ENCODE data around the gene COL11A2. TPM values are rescaled to one million over a fixed set of nuclear protein-coding genes. Genes with fewer than 3 reads are reported as not detected.
"Not testable (repeated sequence)": the region's sequence is repeated elsewhere in the genome, so short reads cannot be mapped to it uniquely, and the experiment has no call there.

The COL11A2 gene
- total and polyA plus RNA-seq, 2 donors (not counting 3 experiments of a cell fraction or from before 2014, with no cell fraction given): 0.65 to 1.3 TPM

GRCh38 chr6:33151050-33151449 is 41.2 kb downstream of the COL11A2 start:
- Histone ChIP-seq H3K9me1 (replicated peaks; ENCODE audit: control insufficient read depth, extremely low read depth, insufficient read depth, low read length) (no peaks in the 10 kb centered on the region), H3K4me1 (ENCODE audit: control insufficient read depth, extremely low read depth, insufficient read depth, low read length) (no peaks in the 10 kb centered on the region), H3K9me3 (replicated peaks; ENCODE audit: control insufficient read depth, insufficient read depth, low read length) (no peaks in the 10 kb centered on the region), H3K27me3 (ENCODE audit: control insufficient read depth in 2 of 2, insufficient read depth in 2 of 2, low read length in 2 of 2) (peaks cover 8 to 27% of the 10 kb centered on the region in 2 experiments), H3K4me2 (ENCODE audit: insufficient read depth, low read length) (no peak overlapping the region), H3K27ac (ENCODE audit: insufficient read depth, low read depth, low read length) (no peak overlapping the region), H3K79me2 (ENCODE audit: control insufficient read depth, insufficient read depth, low read length) (no peaks in the 10 kb centered on the region), H4K20me1 (replicated peaks; ENCODE audit: control insufficient read depth, extremely low read depth, insufficient read depth, low read length) (no peaks in the 10 kb centered on the region), H2AFZ (ENCODE audit: low read depth, low read length) (no peak overlapping the region), H3K9ac (replicated peaks; ENCODE audit: extremely low read depth, insufficient read depth, low read length) (no peak overlapping the region), H3K36me3 (ENCODE audit: control insufficient read depth in 2 of 2, extremely low read depth in 1 of 2, insufficient read depth in 2 of 2, low read length in 2 of 2) (no peaks in the 10 kb centered on the region), H3K4me3 (replicated peaks in 1 of 3; ENCODE audit: insufficient read depth in 1 of 3, low read depth in 1 of 3, low read length in 3 of 3) (no peak overlapping the region)
- ChIA-PET CTCF (interaction anchor here (1.2 to 3.2 kb wide), 4 partner anchors 10 to 98 kb away, joined by 3 to 18 read pairs (median 14); no protein-coding TSS in a partner anchor), POLR2A (no interaction called here)
- dilution Hi-C loops (cut with MboI; ENCODE audit: extremely low pct_ligation_motif_present, low sequenced_read_pairs) (no loop called here), intact Hi-C loops (cut with micrococcal nuclease) (no loop called here)
- no TSS peak for BruUV-seq (replicated peaks)
- FAIRE-seq (no peak), DNase-seq (ENCODE audit: low read depth, low spot score) (no peak)
- TF ChIP-seq GATA2 (IDR thresholded peaks at IDR 0.05; ENCODE audit: insufficient read depth, insufficient read length, low read depth, low read length): no peak
- no peak for TF ChIP-seq FOS (IDR thresholded peaks at IDR 0.05; ENCODE audit: borderline replicate concordance, insufficient read depth, low read length)
- no peak for TF ChIP-seq MYC (IDR thresholded peaks at IDR 0.05; ENCODE audit: low read depth, low read length)
- no peak for TF ChIP-seq EZH2 (IDR thresholded peaks at IDR 0.05; ENCODE audit: borderline replicate concordance, low read depth, low read length, severe bottlenecking)
- TF ChIP-seq POLR2A (IDR thresholded peaks at IDR 0.05; ENCODE audit: low read depth, low read length): no peak
- no peak for TF ChIP-seq MAX (IDR thresholded peaks at IDR 0.05; ENCODE audit: insufficient read depth, insufficient read length)
- no peak for TF ChIP-seq JUN (IDR thresholded peaks at IDR 0.05; ENCODE audit: borderline replicate concordance, insufficient read depth, insufficient read length, low read depth)
- TF ChIP-seq CTCF (IDR thresholded peaks at IDR 0.05; ENCODE audit: extremely low read depth in 1 of 2, insufficient read depth in 1 of 2, low read depth in 1 of 2, low read length in 2 of 2): no peak
- TF ChIP-seq POLR2AphosphoS5 (IDR thresholded peaks at IDR 0.05; ENCODE audit: insufficient read depth, low read depth, low read length): no peak

- DNase-seq (ENCODE audit: low read depth, low spot score); H3K4me1 ChIP-seq (ENCODE audit: control insufficient read depth, extremely low read depth, insufficient read depth, low read length); H3K9ac ChIP-seq (replicated peaks; ENCODE audit: extremely low read depth, insufficient read depth, low read length); FAIRE-seq; H3K36me3 ChIP-seq (ENCODE audit: control insufficient read depth in 2 of 2, extremely low read depth in 1 of 2, insufficient read depth in 2 of 2, low read length in 2 of 2); H2AFZ ChIP-seq (ENCODE audit: low read depth, low read length); BruUV-seq (replicated peaks); H3K79me2 ChIP-seq (ENCODE audit: control insufficient read depth, insufficient read depth, low read length); H4K20me1 ChIP-seq (replicated peaks; ENCODE audit: control insufficient read depth, extremely low read depth, insufficient read depth, low read length); intact Hi-C loops (cut with micrococcal nuclease); H3K9me1 ChIP-seq (replicated peaks; ENCODE audit: control insufficient read depth, extremely low read depth, insufficient read depth, low read length); H3K27ac ChIP-seq (ENCODE audit: insufficient read depth, low read depth, low read length); H3K4me2 ChIP-seq (ENCODE audit: insufficient read depth, low read length); H3K4me3 ChIP-seq (replicated peaks in 1 of 3; ENCODE audit: insufficient read depth in 1 of 3, low read depth in 1 of 3, low read length in 3 of 3); H3K9me3 ChIP-seq (replicated peaks; ENCODE audit: control insufficient read depth, insufficient read depth, low read length); dilution Hi-C loops (cut with MboI; ENCODE audit: extremely low pct_ligation_motif_present, low sequenced_read_pairs): not testable (repeated sequence)
- ChIA-PET CTCF (interaction anchor here (1.2 to 3.2 kb wide), 10 partner anchors 9 to 246 kb away, joined by 3 to 18 read pairs (median 5); no protein-coding TSS in a partner anchor), POLR2A (interaction anchor here (0.7 kb wide), 1 partner anchor 77 kb away, joined by 3 read pairs; no protein-coding TSS in a partner anchor)
- peaks cover 9 to 27% of the 10 kb centered on the region in 2 experiments for H3K27me3 ChIP-seq (ENCODE audit: control insufficient read depth in 2 of 2, insufficient read depth in 2 of 2, low read length in 2 of 2)
Measured at GRCh38 chr6:33150560-33150959, 41.7 kb downstream of the COL11A2 start.

Data from endothelial cell of umbilical vein (primary cell).